CD14-positive monocyte (primary cell): Measurements from ENCODE around the gene STRIP2. TPM values are rescaled to one million over a fixed set of nuclear protein-coding genes. Genes with fewer than 3 reads are reported as not detected.

Experiments
- DNase-seq, 3 donors: peaks; one replicate each; pipeline ENCODE4 v3.0.0-alpha.2; 2011 to 2022
- H2AFZ ChIP-seq: 2 replicates; pipeline ENCODE4 v1.6.0; 2012; ENCODE audit warnings: mild to moderate bottlenecking, low read depth, low read length, inconsistent platforms; ENCODE audit not compliant: insufficient read depth, poor library complexity, severe bottlenecking
- H3K27ac ChIP-seq, 2 donors: 1 replicate in 1 of 2; 2 replicates in 1 of 2; pipeline ENCODE4 v1.5.1; 2012 to 2013; ENCODE audit warnings: low read length in 2 of 2, control low read depth in 1 of 2, inconsistent platforms in 1 of 2, low read depth in 1 of 2, mild to moderate bottlenecking in 1 of 2
- H3K27me3 ChIP-seq, 2 donors: one replicate each; pipeline versions ENCODE4 v1.6.0 to v1.6.1; 2011 to 2013; ENCODE audit warnings: low read length in 2 of 2; ENCODE audit not compliant: control insufficient read depth in 2 of 2, insufficient read depth in 2 of 2
- H3K36me3 ChIP-seq, 2 donors: replicated peaks in 1 of 2; 1 replicate in 1 of 2; 2 replicates in 1 of 2; pipeline versions ENCODE4 v1.5.1 to v1.6.1; 2012 to 2013; ENCODE audit warnings: low read length in 2 of 2, control low read depth in 1 of 2, inconsistent platforms in 1 of 2, mild to moderate bottlenecking in 1 of 2; ENCODE audit not compliant: insufficient read depth in 2 of 2, control insufficient read depth in 1 of 2
- H3K4me1 ChIP-seq, 2 donors: 1 replicate in 1 of 2; 2 replicates in 1 of 2; pipeline versions ENCODE4 v1.5.1 to v1.6.1; 2012 to 2013; ENCODE audit warnings: low read length in 2 of 2, control low read depth in 1 of 2, inconsistent platforms in 1 of 2, mild to moderate bottlenecking in 1 of 2, moderate library complexity in 1 of 2; ENCODE audit not compliant: insufficient read depth in 2 of 2, control insufficient read depth in 1 of 2
- H3K4me2 ChIP-seq: replicated peaks from 2 replicates; pipeline ENCODE3; 2012; ENCODE audit warnings: low read length, moderate library complexity, mild to moderate bottlenecking; ENCODE audit not compliant: poor library complexity, severe bottlenecking; ENCODE audit errors: extremely low read depth
- H3K4me3 ChIP-seq, 3 experiments: fragments of 200-600 bp in 1 of 3; sonication (generic) in 1 of 3; replicated peaks in 1 of 3; 1 replicate in 2 of 3; 2 replicates in 1 of 3; pipeline ENCODE4 v1.5.1; 2011 to 2013; ENCODE audit warnings: low read length in 3 of 3, mild to moderate bottlenecking in 3 of 3, control low read depth in 2 of 3, low read depth in 2 of 3, inconsistent platforms in 1 of 3, moderate library complexity in 1 of 3
- H3K79me2 ChIP-seq: 2 replicates; pipeline ENCODE4 v1.6.0; 2012; ENCODE audit warnings: mild to moderate bottlenecking, control low read depth, inconsistent platforms, low read length, moderate library complexity; ENCODE audit not compliant: insufficient read depth
- H3K9ac ChIP-seq: 2 replicates; pipeline ENCODE4 v1.6.0; 2017; ENCODE audit warnings: low read length, mild to moderate bottlenecking; ENCODE audit not compliant: insufficient read depth, poor library complexity, severe bottlenecking
- H3K9me3 ChIP-seq, 2 donors: replicated peaks in 1 of 2; 1 replicate in 1 of 2; 2 replicates in 1 of 2; pipeline versions ENCODE4 v1.5.1 to v1.6.1; 2012 to 2013; ENCODE audit warnings: low read length in 2 of 2, control low read depth in 1 of 2; ENCODE audit not compliant: control insufficient read depth in 1 of 2, insufficient read depth in 1 of 2
- H4K20me1 ChIP-seq: 2 replicates; pipeline ENCODE4 v1.6.0; 2012; ENCODE audit warnings: mild to moderate bottlenecking, low read length, control low read depth, moderate library complexity; ENCODE audit not compliant: insufficient read depth
- H3K27ac Mint-ChIP-seq, 7 donors: one replicate each; pipeline ENCODE4 v1.8.0; 2020; ENCODE audit warnings: mild to moderate bottlenecking in 7 of 7, mixed read lengths in 7 of 7, moderate library complexity in 6 of 7, inconsistent platforms in 2 of 7
- H3K27me3 Mint-ChIP-seq, 3 donors: one replicate each; pipeline ENCODE4 v1.8.0; 2021 to 2022; ENCODE audit warnings: low read depth in 3 of 3, mild to moderate bottlenecking in 3 of 3, mixed read lengths in 3 of 3, moderate library complexity in 3 of 3, inconsistent platforms in 1 of 3
- H3K36me3 Mint-ChIP-seq, 2 donors: one replicate each; pipeline ENCODE4 v1.8.0; 2020; ENCODE audit warnings: mixed read lengths in 2 of 2, inconsistent platforms in 1 of 2, mild to moderate bottlenecking in 1 of 2
- H3K4me1 Mint-ChIP-seq: one replicate; pipeline ENCODE4 v1.8.0; 2020; ENCODE audit warnings: mild to moderate bottlenecking, mixed read lengths
- H3K4me3 Mint-ChIP-seq, 2 donors: one replicate each; pipeline ENCODE4 v1.8.0; 2020; ENCODE audit warnings: mild to moderate bottlenecking in 2 of 2, mixed read lengths in 2 of 2, moderate library complexity in 1 of 2
- H3K9me3 Mint-ChIP-seq, 7 donors: one replicate each; pipeline ENCODE4 v1.8.0; 2020 to 2022; ENCODE audit warnings: mixed read lengths in 7 of 7, mild to moderate bottlenecking in 6 of 7, moderate library complexity in 6 of 7, inconsistent platforms in 2 of 7
- CTCF ChIP-seq: fragments of 200-600 bp; IDR thresholded peaks from one replicate; pipeline ENCODE4 v1.8.0; 2022; ENCODE audit warnings: antibody characterized with exemption, mild to moderate bottlenecking
- WGBS: methylation state at CpG from one replicate; pipeline ENCODE4 v1.1.5; 2013; ENCODE audit warnings: missing lambda C conversion rate; ENCODE audit not compliant: insufficient coverage; 5-methylcytosine and 5-hydroxymethylcytosine counted together
- intact Hi-C, 2 donors: fragments of 100-400 bp; cut with micrococcal nuclease; formaldehyde crosslinking; loops; one replicate each; pipeline versions ENCODE4 v1.15.0 to v1.15.1; 2023
- polyA plus RNA-seq, 3 donors: library from polyadenylated mRNA; depleted of rRNA in 1 of 3; unstranded in 2 of 3; stranded (reverse) in 1 of 3; fragments of 300-500 nt in 2 of 3; fragments of >200 nt in 1 of 3; fragmentation: Illumina TruSeq in 2 of 3; gene quantifications; 1 replicate in 2 of 3; 2 replicates in 1 of 3; pipeline ENCODE4 v1.2.3, GENCODE V29; 2012 to 2021

STRIP2 gene
- polyA plus RNA-seq, 3 donors, result 0.11 to 0.12 TPM; not detected in 1

- Histone ChIP-seq H3K4me1 (peaks cover 15 to 16% of the 10 kb centered on the region in 2 donors), H3K9ac (no peak overlapping the region), H3K27ac (no peak overlapping the region), H4K20me1 (no peaks in the 10 kb centered on the region), H3K79me2 (no peaks in the 10 kb centered on the region), H3K9me3 (no peaks in the 10 kb centered on the region), H3K36me3 (no peaks in the 10 kb centered on the region), H2AFZ (no peak overlapping the region), H3K4me2 (no peak overlapping the region), H3K27me3 (peaks cover 0 to 15% of the 10 kb centered on the region in 2 donors), H3K4me3 (no peak overlapping the region)
- TF ChIP-seq CTCF, result no peak
- Mint-ChIP-seq H3K4me1 (no peaks in the 10 kb centered on the region), H3K27ac (no peak overlapping the region), H3K27me3 (peaks cover 0 to 17% (median 6%) of the 10 kb centered on the region in 3 donors), H3K36me3 (peaks cover 7 to 10% of the 10 kb centered on the region in 2 donors), H3K4me3 (no peak overlapping the region), H3K9me3 (peaks cover 0 to 1% (median 0%) of the 10 kb centered on the region in 7 donors)
- WGBS, result no CpG with 5 or more reads among the region's 5 CpGs
- DNase-seq, result no peak
- intact Hi-C loops, result no loop called here
Observed at GRCh38 chr7:129458171-129458570, 23.9 kb downstream of the STRIP2 start.

GRCh38 chr7:129461809-129462208 lies 27.6 kb downstream of the STRIP2 start:
- 83% methylated on average over 2 of the region's 2 CpGs for WGBS
- Histone ChIP-seq H3K79me2 (no peaks in the 10 kb centered on the region), H4K20me1 (no peaks in the 10 kb centered on the region), H3K27ac (no peak overlapping the region), H3K27me3 (peaks cover 2 to 28% of the 10 kb centered on the region in 2 donors), H3K9me3 (no peaks in the 10 kb centered on the region), H3K4me1 (peaks cover 23 to 25% of the 10 kb centered on the region in 2 donors), H3K36me3 (no peaks in the 10 kb centered on the region), H3K4me2 (no peak overlapping the region), H2AFZ (no peak overlapping the region), H3K4me3 (no peak overlapping the region), H3K9ac (no peak overlapping the region)
- H3K9me3 Mint-ChIP-seq, result peaks cover 0 to 1% (median 0%) of the 10 kb centered on the region in 7 donors
- H3K27me3 Mint-ChIP-seq, result peaks cover 9 to 23% (median 13%) of the 10 kb centered on the region in 3 donors
- no peak for DNase-seq
- TF ChIP-seq CTCF, result no peak
- peaks cover 2% of the 10 kb centered on the region for H3K4me1 Mint-ChIP-seq
- peaks cover 7 to 12% of the 10 kb centered on the region in 2 donors for H3K36me3 Mint-ChIP-seq
- intact Hi-C loops, result no loop called here
- H3K27ac Mint-ChIP-seq, result no peak overlapping the region
- no peak overlapping the region for H3K4me3 Mint-ChIP-seq
